G401.6 (cell line): ENCODE data around the gene SPRN.
"Not testable (repeated sequence)": the region's sequence is repeated elsewhere in the genome, so short reads cannot be mapped to it uniquely, and the experiment has no call there.

ENCODE experiments used
- FAIRE-seq: peaks from 2 replicates; lab custom pipeline; 2012; peaks lifted over from hg19 to GRCh38; lab: Jason Lieb, UNC

Gene SPRN

DNA sequence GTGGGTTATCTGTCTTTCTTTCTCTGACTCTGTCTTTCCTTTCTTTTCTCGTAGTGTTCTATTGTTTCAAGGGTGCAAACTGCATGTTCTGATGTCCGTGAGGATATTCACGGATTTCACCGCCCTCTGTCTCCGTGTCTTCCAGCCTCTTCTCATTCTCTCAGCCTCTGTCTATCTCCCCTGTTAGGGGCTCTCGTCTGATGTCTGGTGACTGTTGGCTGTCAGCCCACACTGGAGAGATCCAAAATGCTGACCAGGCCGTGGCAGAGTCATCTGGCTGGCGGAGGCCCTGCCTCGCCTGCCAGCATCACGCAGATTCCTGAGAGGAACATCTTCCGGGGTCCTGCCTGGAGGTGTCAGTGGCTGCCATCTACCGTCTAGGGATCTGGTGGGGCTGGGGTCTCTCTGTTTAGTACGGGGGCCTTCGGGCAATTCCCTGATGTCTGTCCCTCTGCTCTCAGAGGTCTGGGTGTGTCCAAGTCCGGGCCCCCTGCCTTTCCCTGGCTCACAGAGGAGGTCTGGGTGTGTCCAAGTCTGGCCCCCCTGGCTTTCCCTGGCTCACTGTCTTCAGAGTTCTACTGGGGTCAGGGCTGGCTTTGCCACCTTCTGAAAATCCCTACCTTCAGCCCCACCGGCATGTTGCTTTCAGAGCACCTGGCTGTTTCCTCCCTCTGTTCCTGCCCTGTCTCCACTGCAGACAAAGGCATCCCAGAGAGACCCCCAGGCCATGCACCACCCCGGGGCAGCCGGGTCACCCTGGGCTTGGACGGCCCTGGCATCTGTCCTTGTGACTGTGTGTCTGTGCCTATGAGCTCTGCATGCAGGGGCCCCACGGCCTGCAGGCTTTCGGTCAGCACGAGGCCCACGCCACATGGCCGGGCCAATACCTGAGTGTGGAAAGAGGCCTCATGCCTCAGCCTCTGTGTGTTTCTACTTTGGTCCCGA, 15.4 kb upstream of the SPRN start:
- no peak for FAIRE-seq

DNA sequence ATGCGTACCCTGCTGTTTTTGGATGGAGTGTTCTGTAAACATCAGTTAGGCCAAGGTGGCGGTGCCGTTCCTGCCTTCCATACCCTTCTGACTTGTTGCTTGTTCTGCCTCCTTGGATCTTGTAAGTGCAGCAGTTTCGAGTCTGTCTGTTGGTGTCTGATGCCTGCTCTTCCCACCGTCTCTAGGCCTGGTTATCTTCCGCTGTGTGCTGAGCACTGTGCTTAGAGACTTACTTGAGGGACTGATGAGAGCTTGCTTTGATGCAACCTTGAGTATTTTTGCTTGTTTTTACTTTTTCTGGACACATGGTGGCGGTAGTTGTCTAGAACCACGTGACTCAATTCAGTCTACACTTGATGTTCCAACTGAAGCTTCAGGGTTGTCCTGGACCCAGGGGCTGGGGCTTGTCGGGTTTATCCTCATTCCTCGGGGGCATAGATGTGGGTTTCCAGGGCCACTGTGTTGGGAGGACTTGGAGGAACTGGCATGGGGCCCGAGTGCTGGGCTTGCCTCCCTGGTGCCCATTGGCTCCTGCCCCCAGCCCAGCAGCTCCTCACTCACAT, 14.4 kb upstream of the SPRN start:
- FAIRE-seq, result no peak

DNA sequence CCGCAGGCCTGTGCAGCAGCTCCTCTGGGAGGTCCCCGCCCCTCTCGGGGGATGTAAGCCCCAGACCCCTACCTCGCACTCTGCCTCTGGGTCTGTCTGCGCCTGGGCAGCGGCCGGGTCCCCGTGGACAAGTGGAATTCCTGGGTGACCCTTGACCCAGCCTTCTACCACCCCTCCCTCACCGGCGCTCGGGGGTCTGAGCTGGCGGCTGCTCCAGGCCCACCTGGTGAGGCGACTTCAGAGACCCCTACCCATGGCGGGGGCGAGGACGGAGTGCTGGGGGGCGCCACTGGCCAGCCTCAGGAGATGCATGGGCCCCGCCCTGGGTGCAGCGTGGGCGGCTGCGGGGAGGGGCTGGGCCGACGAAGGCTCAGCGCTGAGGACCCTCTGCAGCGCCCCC, 8.4 kb upstream of the SPRN start:
- FAIRE-seq, result not testable (repeated sequence)

DNA sequence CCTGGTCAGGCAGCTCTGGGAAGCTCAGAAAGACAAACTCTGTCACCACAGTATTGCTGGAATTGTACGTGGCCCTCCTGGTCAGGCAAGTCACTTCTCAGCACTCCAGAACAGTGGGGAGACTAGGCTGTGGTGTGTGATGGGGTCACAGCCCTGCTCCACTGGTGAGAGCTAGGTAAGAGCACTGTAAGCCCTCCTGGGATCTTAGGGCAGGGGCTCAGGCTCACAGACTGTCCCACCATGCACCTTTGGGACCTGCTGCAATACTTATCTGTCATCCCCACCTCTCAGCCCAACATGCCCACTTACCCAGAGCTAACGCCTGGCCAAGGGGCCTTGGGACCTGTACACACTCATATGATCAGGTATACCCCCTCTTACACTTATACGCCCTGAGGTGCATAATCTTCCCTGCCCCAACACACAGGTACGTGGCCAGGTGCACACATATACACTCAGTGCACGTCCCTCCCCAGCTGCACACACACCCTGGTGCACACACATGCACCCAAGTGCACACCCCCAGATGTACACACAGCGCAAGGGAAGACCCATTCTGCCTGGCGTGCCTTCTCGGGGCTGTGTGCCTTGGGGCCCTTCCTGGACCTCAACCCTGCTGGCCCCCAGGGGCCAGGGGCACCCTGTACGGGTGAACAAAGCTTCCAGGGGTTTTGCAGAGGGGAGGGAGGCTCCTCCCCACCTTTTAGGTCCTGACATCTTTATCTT, 7.6 kb upstream of the SPRN start:
- FAIRE-seq, result not testable (repeated sequence)

DNA sequence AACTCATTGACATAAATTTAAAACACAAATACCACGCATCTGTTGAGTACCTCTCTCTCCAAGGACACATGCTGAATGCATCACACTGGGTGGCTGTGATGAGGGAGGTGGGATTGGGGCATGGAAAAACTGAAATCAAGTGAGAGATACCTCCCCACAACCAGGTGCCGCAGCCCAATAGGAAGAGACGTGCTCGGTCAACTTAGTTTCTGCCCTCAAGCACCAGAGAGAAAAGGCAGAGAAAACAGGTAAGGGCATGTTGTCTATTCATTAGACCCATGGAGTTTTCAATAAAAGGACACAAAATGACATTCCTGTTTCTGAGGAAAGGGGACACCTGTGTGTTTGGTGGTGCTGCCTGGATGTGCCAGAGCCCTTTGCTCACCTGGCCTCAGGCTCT, 5.1 kb upstream of the SPRN start:
- not testable (repeated sequence) for FAIRE-seq

DNA sequence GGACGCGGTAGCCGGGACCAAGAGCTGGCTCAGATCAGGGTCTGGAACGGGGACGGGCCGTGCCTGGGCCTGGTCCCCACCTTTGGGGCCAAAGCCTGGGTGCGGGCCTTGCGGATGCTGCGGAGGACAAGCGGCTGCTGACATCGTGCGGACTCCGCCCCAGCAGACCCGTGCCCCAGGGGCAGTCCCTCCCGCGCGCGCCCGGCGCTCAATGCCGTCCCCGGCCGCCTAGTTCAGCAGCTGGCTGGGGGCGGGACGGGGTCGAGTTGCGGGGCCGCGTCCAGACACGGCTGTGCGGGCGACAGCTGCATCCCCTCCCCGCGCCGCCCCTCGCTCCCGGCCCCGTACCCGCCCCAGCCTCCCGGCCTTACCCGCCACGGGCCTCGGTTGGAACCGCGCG, 323 bp downstream of the SPRN start:
- FAIRE-seq, result not testable (repeated sequence)

DNA sequence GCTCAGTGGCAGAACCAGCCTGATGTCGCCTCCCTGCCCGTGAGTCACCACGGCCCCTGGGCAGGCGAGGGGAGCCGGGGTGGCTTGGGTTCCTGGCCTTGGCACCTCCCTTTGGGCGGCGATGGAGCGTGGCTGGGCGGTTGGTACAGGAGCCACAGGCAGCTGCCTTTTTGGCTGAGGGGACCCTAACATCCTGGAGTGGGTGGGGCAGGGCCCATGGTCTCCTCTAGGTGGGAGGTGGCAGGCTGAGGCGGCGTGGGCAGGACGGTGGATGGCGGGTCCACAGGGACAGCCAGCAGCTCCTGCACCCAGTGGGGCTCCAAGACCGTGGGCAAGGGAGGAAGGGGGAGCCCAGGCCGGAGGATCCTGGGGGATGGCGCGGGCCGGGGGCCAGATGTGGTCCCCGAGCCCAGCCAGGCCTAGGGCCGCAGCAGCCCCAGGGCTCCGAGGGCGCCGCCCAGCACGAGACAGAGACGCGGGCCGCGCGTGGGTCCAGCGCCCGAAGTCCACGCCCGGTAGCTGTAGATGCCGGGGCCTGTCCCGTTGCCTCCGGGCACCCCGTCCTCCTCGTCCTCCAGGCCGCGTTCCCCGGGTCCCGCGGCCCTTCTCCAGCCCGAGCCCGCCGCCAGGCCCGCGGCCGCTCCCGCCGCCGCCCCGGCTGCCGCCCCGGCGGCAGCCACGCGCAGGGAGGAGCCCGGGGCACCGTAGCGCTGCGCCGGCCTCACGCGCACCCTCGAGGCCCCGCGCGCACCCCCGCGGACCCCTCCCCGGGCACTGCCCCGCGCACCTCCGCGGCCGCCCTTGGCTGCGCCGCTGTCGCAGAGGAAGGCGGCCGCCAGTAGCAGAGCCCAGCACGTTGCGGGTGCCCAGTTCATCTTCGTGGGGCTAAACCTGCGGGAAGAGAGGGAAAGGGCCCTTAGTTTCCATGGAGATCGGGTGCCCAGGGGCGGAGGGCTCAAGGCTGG, 1.3 kb downstream of the SPRN start:
- no peak for FAIRE-seq

DNA sequence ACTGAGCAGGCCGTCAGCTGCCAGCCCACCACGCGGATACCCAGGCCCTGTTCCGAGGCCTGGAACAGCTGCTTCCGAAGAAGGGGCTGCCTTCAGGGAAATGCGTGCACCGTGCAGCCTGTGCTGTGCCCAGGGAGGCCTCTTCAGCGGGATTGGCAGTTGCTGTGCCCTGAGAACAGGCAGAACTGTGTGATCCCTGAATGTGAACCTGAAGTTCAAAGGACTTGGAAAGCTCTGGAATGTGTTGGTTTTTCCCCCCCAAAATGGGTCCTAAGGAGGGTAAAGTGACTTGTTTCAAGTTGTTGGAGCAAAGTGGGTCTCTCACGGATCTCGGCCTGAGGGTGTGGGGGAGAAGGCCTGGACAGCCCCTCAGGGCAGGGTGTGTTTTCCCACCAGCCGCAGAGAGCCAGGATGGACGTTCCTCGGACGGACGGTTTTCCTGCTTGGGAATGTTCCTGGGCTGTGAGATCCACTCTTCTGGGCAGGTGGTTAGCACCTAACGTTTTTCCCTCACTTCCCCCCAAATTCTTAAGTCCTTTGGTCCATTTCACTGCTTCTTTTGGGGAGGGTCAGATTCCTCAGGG, 2.1 kb downstream of the SPRN start:
- no peak for FAIRE-seq

DNA sequence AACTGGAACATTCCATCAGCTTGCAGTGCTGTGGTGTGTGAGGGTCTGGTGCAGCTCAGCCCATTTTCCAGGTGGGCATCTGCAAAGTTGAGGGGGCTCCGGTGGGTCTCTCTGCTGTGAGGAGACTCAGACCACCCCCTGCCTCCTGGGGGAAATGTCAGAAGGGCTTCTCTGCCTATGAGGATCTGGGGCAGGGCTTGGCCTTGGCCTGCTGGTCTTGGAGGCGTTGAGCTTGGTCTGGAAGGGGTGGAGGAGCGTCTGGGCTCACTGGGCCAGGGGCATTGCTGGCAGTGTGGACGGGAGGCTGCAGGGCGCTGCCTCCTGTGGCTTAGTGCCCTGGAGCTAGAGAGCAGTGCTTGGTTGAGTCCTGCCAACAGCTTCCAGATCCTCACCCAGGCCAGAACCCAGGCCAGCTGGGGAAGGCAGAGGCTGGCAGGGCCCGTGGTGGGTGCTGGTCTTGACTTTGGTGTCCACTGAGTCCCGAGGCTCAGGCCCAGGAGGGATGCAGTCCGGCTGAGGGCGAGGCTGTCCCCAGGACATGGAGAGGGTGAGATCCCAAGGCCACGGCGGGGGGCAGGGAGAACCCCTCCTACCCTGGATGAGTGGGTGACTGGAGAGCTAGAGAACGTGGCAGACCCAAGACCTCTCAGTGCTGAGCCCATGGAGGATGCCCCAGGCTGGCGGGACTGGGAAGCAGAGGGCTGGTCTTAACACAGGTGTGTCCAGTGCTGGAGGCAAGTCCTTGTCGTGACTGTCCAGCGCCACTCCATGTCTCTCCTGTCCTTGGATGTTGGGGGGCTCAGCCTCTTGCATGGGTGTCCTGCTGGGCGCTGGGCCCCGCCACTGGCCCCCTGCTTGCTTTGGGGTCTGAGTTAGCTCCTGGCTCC, 2.8 kb downstream of the SPRN start:
- FAIRE-seq, result no peak

DNA sequence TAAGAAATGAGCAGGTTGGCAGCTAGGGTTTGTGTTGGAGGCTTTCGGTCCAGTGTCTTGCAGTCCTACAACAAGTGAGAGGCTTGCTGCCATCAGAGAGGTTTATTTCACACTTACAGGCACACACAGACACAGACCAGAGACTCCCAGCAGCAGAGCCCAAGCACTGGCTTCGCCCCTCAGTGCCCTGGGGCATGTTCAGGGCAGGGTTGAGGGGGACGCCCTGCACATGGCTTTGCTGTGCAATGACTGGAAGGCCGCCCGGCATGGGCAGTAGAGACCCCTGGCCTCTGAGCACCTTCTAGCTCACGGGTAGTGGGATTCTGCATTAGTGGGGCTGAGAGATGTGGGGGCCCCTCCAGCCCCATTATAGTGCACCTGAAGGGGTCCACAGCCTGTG, 3.8 kb downstream of the SPRN start:
- FAIRE-seq, result no peak

DNA sequence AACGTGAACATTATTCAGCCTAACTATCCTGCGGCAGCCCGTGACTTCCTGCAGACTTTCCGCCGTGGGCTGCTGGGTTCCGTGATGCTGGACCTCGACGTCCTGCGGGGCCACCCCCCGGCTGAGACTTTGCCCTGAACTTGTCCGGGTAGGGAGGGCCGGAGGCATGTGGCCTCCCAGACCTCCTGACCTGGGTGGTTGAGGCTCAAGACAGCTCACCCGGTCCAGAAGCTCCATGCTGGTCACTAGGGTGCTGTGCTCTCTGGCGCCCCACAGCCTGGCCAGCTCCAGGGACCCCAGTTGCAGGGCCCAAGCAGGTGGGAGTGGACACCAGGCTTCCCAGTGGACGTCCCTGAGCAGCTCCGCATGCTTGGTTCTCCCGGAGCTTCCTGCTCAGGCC, 4.4 kb downstream of the SPRN start:
- FAIRE-seq, result no peak

DNA sequence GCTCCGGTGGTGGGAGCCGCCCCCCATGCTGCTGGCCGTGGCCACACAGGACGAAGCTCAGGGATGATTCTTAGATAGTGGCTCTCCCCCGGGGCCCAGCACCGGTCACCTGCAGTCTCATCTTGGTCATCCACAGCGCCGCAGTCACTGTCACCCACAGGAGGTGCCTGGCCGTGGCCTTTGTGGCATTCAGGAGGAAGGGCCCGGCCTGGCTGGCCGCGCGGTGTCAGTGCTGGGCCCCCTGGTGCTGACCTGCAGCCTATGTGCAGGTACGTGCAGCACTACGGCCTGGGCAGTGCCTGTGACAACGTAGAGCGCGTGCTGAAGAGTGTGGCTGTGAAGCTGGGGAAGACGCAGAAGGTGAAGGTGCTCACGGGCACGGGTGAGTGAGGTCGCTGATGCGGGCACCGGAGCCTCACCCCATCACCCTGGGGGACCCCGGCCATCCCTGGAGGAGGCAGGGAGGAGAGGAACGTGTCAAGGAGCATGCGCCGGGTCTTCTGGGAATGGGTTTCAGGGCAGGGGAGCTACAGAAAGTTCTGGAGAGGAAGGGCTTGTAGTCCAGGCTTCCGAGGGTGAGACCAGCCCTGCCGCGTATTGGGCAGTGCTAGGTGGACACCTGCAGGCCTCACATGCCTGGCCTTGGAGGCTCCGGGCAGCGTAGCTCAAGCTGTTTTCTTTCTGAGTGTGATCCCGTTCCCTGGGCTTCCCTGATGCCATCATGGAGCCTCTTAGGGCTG, 5.0 kb downstream of the SPRN start:
- no peak for FAIRE-seq

DNA sequence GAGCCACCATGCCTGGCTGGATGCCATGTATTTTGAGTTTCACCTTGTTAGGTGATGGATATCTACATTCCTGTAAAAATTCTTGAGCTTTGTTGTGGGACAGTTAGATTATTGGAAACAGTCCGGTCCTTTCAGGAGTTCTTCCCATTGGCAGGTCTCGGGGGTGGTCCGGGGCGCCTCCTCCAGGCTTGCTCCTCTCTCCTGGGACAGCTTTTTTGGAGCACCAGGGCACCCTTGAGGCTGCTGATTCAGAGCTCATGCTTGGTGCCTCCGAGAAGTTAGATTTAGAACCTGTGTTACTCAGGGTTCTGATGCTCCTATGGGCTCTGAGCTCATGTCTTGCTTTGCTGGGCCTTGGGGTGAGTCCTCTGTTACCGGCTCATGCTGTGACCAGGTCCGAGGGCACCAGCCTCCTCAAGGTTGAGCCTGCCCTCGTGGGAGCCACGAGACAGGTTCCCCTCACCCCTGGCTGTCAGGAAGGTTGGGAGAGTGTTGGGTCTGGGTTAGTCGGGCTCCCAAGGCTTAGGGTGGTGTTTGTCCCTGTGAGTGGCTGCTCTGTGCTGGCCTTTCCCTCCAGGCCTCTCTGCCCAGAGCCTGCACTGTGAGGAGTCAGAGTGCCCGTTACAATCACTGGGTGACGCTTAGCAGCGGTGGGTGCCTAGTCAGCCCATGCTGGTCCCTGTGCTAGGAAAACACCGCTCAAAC, 6.0 kb downstream of the SPRN start:
- no peak for FAIRE-seq

DNA sequence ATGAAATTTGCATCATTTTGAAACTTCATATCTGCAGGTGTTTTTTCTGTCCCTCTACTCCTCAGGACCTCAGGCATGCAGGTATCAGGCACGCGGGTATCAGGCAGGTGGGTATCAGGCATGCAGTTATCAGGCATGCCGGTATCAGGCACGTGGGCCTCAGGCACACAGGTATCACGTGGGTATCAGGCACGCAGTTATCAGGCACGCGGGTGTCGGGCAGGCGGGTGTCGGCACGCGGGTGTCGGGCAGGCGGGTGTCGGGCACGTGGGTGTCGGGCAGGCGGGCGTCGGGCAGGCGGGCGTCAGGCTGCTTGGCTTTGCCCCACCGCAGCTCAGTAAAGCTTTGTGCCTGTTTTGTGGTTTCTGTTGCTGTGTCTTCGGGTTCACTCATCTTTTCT, 8.7 kb downstream of the SPRN start:
- no peak for FAIRE-seq

DNA sequence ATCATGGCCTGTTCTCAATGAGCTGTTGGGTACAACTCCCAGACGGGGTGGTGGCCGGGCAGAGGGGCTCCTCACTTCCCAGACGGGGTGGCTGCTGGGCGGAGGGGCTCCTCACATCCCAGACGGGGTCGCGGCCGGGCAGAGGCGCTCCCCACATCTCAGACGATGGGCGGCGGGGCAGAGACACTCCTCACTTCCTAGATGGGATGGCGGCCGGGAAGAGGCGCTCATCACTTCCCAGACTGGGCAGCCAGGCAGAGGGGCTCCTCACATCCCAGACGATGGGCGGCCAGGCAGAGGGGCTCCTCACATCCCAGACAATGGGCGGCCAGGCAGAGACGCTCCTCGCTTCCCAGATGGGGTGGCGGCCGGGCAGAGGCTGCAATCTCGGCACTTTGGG, 10.0 kb downstream of the SPRN start:
- FAIRE-seq, result not testable (repeated sequence)

DNA sequence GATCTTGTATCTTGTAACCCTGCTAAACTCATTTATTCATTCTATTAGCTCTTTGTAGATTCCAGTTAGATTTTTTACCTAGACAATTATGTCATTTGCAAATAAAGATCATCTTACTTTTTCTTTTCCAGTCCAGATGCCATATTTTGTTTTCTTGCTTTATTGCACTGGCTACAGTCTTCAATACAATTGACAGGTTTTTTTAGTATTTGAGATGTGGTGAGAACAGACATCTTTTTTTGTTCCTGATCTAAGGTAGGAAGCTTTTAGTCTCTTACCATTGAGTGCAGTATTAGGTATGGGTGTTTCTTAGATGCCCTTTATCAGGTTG, 12.1 kb downstream of the SPRN start:
- FAIRE-seq, result no peak

DNA sequence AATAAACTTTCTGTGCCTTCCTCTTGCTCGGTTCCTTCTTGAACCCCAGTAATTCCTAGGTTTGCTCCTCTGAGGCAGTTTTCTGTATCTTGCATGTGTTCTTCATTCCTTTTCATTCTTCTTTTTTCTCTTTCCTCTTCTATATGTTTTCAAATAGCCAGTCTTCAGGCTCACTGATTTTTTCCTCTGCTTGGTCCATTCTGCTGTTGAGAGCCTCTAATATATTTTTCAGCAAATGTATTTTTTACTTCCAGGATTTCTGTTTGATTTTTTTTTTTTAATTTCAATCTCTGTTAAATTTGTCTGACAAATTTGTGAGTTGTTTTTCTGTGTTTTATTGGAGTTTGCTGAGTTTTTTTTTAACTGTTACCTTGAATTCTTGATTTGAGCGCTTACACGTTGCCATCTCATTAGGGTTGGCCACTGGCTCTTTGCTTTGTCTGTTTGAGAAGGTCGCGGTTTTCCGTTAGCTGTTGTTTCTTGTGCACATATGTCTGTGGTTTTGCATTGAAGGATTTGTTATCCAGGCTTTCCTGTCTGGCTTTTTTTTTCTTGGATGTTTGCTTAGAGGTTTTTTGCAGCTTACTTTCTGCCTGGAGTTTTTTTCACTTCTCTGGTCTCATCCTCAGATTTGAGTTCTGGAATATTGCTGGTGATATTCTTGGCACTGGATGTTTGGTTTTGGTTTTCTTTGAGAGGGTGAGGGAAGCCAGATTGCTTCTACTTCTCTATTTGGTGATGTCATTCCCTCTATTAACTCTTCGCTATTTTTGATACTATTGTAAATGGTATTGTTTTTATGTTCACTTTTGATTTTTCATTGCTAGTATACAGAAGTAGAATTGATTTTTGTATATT, 12.7 kb downstream of the SPRN start:
- no peak for FAIRE-seq

DNA sequence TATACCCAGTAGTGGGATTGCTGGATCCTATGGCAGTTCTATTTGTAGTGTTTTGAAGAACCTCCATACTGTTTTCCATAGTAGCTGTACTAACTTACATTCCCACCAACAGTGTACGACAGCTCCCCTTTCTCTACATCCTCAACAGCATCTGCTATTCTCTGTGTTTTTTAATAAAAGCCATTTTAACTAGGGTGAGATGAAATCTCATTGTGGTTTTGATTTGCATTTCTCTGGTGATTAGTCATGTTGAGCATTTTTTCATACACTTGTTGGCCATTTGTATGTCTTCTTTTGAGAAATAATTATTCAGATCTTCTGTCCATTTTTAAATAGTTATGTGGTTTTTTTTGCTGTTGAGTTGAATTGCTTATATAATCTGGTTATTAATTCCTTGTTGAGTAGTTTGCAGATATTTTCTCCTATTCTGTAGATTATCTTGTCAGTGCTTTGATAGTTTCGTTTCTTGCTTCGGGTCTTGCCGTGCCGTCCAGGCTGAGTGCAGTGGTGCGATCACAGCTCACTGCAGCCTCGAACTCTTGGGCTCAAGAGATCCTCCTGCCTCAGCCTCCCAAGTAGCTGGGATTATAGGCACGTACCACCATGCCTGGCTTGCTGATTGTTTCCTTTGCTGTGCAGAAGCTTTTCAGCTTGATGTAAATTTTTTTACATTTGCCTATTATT, 18.4 kb downstream of the SPRN start:
- FAIRE-seq, result no peak
